SK-N-MC (cell line): Measurements from ENCODE around the gene LTBP1.

Experiments
- EZH2 ChIP-seq: fragments of 200-600 bp; sonication (generic); IDR thresholded peaks from one replicate; pipeline ENCODE4 v1.6.1; 2017; ENCODE audit warnings: antibody characterized with exemption
- FOXP2 ChIP-seq: optimal IDR thresholded peaks from 2 replicates; pipeline ENCODE3; 2011; ENCODE audit warnings: mild to moderate bottlenecking, moderate library complexity; ENCODE audit not compliant: insufficient read depth; ENCODE audit errors: extremely low read length, control extremely low read depth
- POLR2AphosphoS5 ChIP-seq: IDR thresholded peaks from 2 replicates; pipeline ENCODE4 v1.6.1; 2012; ENCODE audit warnings: mild to moderate bottlenecking, low read depth, low read length, borderline replicate concordance

- TF ChIP-seq EZH2, result no peak
- TF ChIP-seq POLR2AphosphoS5, result no peak
- TF ChIP-seq FOXP2, result no peak
Measured at GRCh38 chr2:33375054-33375453, 428.3 kb downstream of the LTBP1 start.
